GM19240 (cell line): ENCODE data around the gene NOS1AP.
"Not testable (repeated sequence)": the region's sequence is repeated elsewhere in the genome, so short reads cannot be mapped to it uniquely, and the experiment has no call there.

Source experiments
- DNase-seq: peaks from one replicate; pipeline ENCODE4 v3.0.0; 2011; ENCODE audit warnings: low spot score; ENCODE audit not compliant: insufficient read length

Gene NOS1AP

DNA sequence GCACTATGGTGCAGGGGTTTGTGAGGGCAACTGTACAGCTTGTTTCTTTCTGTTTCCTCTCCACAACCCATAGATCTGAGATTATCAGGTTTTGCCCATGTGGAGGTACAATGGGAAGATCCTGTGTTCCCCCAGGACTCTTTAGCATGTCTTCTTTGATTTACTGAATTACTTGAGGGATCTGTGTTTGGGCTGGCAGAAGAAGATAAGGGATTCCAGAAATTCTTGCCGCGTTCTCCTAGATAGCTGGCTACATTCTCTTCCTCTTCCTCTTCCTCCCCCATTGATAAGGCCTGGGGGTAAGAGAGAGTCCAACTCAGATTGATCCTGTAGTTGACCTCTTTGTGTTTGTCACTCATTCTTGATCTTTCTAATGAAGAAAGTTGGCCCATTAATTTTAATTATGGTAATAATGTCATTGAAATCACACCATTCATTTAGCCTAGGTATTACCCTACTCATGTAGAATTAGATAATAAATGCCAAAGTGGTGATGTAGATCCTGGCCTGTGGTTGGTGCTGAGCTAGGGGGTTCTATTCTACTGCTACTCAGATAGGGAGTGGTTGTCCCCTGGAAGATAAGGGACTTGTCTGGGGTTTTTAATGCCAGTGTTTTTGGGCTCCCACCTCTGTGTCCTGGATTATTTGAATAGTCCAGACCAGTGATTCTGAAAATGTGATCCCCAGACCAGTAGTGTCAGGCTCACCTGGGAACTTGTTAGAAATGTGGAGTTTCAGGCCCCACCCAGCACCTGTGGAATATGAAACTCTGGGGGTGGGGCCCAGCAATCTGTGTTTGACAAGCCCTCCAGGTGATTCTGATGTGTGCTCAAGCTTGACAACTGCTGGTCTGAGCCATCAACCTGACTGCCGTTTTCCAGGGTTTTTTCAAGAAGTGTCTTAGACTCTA, 122.2 kb downstream of the NOS1AP start:
- DNase-seq = no peak

GRCh38 chr1:162192306-162192678, 122.8 kb downstream of the NOS1AP start:
- DNase-seq = no peak

GRCh38 chr1:162192763-162193162, 123.3 kb downstream of the NOS1AP start:
- no peak for DNase-seq

DNA sequence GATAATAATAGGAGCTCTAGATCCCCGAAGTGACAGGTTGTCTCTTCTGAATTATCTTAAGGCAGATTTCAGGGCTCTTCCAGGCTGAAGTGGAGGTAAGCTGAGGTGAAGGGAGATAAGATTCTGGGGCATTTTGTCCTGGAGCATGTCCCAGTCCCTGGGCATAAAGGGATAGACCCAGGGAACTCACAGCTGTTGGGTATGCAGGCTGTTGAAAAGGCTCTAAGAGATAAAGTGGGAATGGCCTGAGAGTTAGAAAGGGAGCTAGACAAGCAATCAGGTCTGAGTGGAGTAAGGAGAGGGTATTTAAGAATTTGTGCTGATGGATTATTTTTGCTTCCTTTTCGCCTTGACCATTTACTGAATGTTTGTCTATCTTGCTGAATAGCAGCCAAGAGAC, 123.7 kb downstream of the NOS1AP start:
- DNase-seq = no peak

- no peak for DNase-seq
These were observed 124.3 kb downstream of the NOS1AP start for GRCh38 chr1:162193815-162194214.

GRCh38 chr1:162195567-162195966, 126.1 kb downstream of the NOS1AP start:
- DNase-seq = no peak

- DNase-seq = no peak
These were observed 126.9 kb downstream of the NOS1AP start for GRCh38 chr1:162196387-162196786.

DNA sequence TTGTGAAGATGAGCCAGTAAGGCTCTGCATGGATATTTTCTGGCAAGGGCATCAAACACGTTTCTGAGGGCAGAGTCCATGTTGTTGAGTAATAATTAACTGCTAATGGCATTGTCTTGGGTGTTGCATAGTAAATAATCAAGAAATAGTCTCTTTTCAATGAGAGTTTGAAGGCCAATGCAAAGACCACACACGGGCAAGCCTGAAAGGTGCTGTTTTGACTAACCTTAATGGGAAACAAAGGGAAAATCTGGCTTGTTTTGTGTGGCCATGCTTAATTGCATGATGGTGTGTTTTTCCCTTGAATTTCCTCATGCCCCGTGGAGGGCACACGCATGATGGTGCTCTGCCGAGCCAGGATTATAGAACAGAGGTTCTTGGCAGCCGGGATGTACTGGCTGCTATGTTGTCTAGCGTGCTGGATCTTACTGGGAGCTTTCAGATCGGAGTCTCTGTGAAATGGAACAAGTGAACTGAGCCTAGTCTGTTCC, 127.6 kb downstream of the NOS1AP start:
- DNase-seq = no peak

GRCh38 chr1:162197615-162198421, 128.3 kb downstream of the NOS1AP start:
- DNase-seq = no peak

DNA sequence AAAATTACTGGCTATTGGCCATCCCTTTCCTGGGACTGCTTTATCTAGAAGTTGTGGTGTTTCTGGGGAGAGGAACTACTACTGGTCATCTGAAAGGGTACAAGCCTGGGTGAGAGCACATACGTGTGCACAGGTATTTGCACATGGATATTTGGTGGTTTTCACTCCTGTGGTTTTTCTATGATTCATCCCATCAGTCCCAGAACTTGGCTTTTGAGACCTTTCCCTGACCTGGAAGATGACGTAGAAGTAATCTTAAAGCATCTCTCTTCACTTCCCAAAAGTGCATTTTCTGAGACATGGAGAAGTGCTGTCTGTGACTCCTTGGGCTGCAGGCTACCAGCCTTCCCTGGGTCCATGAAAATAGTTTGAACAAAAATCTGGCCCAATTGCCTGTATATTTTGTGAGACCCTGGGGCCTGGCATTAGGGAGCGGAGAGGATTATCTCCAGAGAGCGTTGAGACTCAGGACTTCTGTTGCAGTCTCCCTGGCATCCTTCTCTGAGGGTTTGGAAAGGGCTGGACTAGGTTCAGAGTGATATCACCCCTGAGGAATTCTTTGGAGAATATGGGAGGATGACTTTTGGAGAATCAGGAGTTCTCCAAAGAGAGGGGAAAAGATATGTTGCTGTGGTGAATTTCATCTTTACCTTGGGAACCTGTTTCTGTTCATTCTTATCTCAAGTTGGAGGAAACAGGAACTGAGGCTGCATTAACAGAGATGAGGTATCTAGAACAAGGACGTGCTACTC, 130.8 kb downstream of the NOS1AP start:
- no peak for DNase-seq

- DNase-seq = not testable (repeated sequence)
These were observed 131.6 kb downstream of the NOS1AP start for GRCh38 chr1:162201062-162201461.

GRCh38 chr1:162204129-162204822, 134.8 kb downstream of the NOS1AP start:
- no peak for DNase-seq

DNA sequence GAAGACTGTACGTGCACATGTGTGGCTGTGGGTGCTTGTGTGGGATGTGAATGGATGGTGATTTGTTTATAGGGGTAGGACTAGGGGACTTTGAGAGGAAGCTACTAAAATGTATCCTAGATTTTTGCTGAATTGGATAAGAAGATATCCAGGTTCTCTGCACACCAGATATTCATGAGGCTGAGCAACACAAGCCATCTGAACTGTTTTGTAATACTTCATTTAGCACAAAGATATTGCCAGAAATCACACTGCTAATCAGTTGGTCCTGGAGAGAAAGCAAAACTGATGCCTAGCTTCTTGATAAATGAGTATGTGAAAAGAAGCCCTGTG, 135.3 kb downstream of the NOS1AP start:
- DNase-seq = no peak

- no peak for DNase-seq
These were observed 136.8 kb downstream of the NOS1AP start for GRCh38 chr1:162206300-162206699.

DNA sequence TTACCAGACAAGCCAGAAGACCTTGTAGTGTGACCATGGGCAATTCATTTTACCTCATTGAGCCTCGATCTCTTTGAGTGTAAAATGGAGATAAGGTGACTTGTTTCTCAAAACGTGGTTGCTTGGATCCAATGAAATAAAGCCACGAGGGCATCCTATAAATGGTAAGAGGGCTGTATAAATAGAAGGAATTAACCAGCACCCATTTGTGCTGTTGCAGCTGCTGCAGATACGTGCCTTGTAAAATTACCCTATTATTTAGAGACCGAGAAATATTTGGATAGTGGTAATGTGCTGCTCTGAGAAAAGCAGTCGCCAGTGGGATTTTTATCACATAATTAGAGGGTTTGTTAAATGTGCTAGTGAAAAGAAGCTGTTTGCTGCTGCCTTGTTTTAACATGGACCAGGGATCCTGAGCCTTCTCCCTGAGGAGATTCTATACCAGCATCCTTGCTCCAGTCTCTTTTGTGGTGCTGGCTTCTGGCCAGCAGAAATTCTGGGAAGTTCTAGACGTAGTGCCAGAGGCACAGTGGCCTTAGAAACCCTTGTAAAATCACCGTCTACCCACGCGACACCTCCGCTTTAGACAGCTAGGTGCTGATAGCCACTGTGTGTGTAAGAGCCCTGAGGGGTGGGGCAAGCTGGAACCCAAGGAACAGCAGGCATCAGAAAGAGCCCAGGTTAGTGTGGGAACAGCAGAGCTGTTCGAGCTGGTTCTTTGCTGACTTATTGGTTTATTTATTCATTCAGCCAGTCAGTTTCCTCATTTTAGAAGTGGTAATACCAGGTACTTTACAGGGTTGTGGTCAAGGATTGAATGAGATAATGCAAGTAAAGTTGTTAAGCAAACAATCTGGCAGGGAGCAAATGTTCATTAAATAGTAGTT, 137.5 kb downstream of the NOS1AP start:
- no peak for DNase-seq

DNA sequence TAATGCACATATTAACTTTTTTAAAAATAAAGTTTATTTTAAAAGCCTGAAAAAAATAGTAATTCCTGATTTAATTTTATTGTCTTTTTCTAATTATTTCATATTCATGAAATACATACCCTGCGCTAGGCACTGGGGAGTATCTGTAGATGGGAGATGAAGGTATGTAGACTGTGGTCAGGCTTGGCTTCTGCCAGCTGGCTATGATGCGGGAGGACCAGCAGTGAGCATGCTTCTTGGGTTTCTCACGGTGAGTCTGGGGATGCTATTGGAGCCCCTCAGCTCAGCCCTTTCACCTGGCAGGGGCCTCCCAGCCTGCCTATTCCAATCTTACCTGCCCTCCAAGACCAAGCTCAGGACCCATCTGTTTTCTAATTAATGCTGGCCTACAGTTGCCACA, 138.4 kb downstream of the NOS1AP start:
- DNase-seq = no peak

DNA sequence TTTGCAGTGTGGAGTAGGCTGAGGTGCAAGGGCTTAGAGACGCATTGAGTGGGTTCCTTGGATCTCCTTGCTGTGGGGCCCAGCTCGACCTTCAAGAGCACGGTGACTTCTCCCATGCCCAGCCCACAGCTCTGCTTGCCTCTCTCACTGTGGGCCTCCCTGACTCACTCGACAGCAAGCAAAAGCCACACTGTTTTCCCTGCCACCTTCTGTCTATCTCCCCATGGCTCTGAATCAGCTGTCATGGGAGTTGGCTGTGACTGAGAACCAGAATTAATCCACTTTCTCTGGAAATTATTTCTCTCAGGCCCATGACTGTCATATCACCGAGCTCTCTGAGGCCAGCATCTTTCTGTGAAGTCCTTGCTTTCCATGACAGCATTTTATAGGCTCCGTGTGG, 140.7 kb downstream of the NOS1AP start:
- no peak for DNase-seq

DNA sequence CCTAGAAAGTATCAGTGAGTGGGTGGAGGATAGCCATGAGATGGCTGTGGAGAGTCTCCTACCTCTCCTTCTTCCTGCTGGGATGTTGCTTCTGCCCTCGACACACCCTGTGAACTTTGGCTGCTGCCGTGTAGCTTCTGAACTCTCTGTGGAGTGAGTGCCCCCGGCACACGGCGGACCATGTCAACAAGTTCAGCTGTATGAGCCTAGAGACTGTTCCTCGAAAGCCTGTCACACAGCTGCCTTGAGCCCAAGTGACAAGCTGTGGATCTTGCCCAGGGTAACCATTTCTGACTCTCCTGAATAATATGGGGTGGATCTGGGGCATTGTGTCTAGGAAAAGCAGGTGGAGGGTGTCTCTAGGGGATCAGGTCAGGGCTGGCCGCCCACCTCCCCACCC, 143.2 kb downstream of the NOS1AP start:
- no peak for DNase-seq

- DNase-seq = no peak
These were observed 143.9 kb downstream of the NOS1AP start for GRCh38 chr1:162213281-162213912.

- no peak for DNase-seq
These were observed 144.7 kb downstream of the NOS1AP start for GRCh38 chr1:162214202-162214601.
